ENCODE results near the gene RGS11.

The RGS11 gene

GRCh38 chr16:296806-297510 lies 21.2 kb upstream of the RGS11 start:
- Histone ChIP-seq H3K4me3 (ENCODE audit: low read length) (no peak overlapping the region), H3K9ac (ENCODE audit: low read length) (no peak overlapping the region), H3K79me2 (ENCODE audit: low read length) (no peaks in the 10 kb centered on the region), H3K4me1 (ENCODE audit: low read length) (no peaks in the 10 kb centered on the region), H3K27me3 (ENCODE audit: low read depth, low read length) (no peaks in the 10 kb centered on the region), H3K4me2 (ENCODE audit: low read length) (no peak overlapping the region), H4K20me1 (ENCODE audit: insufficient read depth, low read length) (no peaks in the 10 kb centered on the region), H2AFZ (ENCODE audit: low read depth, low read length) (no peak overlapping the region), H3K27ac (ENCODE audit: low read length) (no peak overlapping the region), H3K36me3 (replicated peaks; ENCODE audit: low read depth, low read length) (no peaks in the 10 kb centered on the region), H3K9me3 (ENCODE audit: insufficient read depth, low read length) (no peaks in the 10 kb centered on the region)
- TF ChIP-seq EZH2phosphoT487 (IDR thresholded peaks at IDR 0.05; ENCODE audit: low read depth): no peak
- TF ChIP-seq, protein P1, sequence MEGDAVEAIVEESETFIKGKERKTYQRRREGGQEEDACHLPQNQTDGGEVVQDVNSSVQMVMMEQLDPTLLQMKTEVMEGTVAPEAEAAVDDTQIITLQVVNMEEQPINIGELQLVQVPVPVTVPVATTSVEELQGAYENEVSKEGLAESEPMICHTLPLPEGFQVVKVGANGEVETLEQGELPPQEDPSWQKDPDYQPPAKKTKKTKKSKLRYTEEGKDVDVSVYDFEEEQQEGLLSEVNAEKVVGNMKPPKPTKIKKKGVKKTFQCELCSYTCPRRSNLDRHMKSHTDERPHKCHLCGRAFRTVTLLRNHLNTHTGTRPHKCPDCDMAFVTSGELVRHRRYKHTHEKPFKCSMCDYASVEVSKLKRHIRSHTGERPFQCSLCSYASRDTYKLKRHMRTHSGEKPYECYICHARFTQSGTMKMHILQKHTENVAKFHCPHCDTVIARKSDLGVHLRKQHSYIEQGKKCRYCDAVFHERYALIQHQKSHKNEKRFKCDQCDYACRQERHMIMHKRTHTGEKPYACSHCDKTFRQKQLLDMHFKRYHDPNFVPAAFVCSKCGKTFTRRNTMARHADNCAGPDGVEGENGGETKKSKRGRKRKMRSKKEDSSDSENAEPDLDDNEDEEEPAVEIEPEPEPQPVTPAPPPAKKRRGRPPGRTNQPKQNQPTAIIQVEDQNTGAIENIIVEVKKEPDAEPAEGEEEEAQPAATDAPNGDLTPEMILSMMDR (IDR thresholded peaks at IDR 0.05; ENCODE audit: low read depth, low read length): no peak

DNA sequence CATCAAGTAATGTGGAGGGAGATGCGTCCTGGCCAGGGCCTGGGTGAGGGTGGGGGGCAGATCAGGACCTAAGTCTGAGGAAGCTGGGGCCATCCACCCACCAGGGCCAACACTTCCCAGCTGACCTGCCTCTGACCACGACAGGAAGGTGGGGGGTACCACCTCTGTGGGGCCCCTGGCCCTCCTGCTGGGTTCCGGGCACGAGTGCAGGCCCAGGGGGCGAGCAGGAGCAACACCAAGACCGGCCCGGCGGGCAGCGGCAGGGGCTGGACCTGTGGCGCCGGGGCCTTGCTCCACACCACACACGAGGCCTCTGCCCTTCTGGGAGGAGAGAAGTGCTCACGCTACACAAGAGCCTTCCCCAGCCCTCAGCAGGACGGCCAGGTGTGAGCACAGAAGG lies 20.5 kb upstream of the RGS11 start:
- H3K9me3 ChIP-seq (ENCODE audit: insufficient read depth, low read length): no peaks in the 10 kb centered on the region
- H3K79me2 ChIP-seq (ENCODE audit: low read length): no peaks in the 10 kb centered on the region
- TF ChIP-seq EZH2phosphoT487 (IDR thresholded peaks at IDR 0.05; ENCODE audit: low read depth): no peak
- TF ChIP-seq, protein P1 (IDR thresholded peaks at IDR 0.05; ENCODE audit: low read depth, low read length): no peak
- H3K9ac ChIP-seq (ENCODE audit: low read length): no peak overlapping the region
- no peaks in the 10 kb centered on the region for H3K4me1 ChIP-seq (ENCODE audit: low read length)
- no peak overlapping the region for H3K27ac ChIP-seq (ENCODE audit: low read length)
- H4K20me1 ChIP-seq (ENCODE audit: insufficient read depth, low read length): no peaks in the 10 kb centered on the region
- no peak overlapping the region for H2AFZ ChIP-seq (ENCODE audit: low read depth, low read length)
- no peaks in the 10 kb centered on the region for H3K27me3 ChIP-seq (ENCODE audit: low read depth, low read length)
- H3K4me2 ChIP-seq (ENCODE audit: low read length): no peak overlapping the region
- no peaks in the 10 kb centered on the region for H3K36me3 ChIP-seq (replicated peaks; ENCODE audit: low read depth, low read length)
- H3K4me3 ChIP-seq (ENCODE audit: low read length): no peak overlapping the region

DNA sequence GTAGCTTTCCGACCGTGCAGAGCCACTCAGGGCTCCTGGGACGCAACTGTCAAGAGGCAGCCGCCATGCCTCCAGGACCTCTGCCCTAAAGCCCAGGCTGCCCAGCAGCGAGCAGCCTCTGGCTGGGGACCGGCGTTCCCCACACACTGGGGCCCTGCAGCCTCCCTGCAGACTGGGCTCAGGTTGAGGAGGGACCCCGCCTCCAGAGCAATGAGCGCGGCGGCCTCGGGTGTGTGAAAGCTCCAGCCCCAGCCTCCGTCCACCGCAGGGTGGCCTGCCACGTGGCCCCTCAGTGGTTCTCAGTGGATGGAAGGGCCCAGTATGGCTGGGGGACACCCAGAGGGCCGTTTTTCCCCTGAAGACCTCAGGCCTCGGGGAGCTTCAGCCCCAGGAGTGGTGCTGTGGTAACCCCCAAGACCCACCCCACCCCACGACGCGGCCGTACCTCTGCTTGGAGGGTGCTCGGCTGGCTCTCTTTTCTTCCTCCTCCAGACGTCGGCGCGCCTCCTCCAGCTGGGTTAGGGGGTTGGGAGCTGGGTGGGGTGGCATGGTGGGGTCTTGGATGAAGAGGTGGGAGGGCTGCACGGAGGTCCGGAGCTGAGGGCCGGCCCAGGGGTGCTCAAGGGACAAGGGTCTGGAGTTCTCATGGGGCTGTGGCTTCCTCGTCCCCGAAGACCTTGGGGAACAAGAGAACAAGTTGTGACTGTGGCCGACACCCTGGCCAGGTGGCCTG lies 17.5 kb upstream of the RGS11 start:
- H3K9ac ChIP-seq (ENCODE audit: low read length): no peak overlapping the region
- H4K20me1 ChIP-seq (ENCODE audit: insufficient read depth, low read length): no peaks in the 10 kb centered on the region
- H3K4me1 ChIP-seq (ENCODE audit: low read length): no peaks in the 10 kb centered on the region
- no peak overlapping the region for H3K27ac ChIP-seq (ENCODE audit: low read length)
- H3K4me3 ChIP-seq (ENCODE audit: low read length): no peak overlapping the region
- H3K79me2 ChIP-seq (ENCODE audit: low read length): no peaks in the 10 kb centered on the region
- no peaks in the 10 kb centered on the region for H3K9me3 ChIP-seq (ENCODE audit: insufficient read depth, low read length)
- no peaks in the 10 kb centered on the region for H3K36me3 ChIP-seq (replicated peaks; ENCODE audit: low read depth, low read length)
- H3K27me3 ChIP-seq (ENCODE audit: low read depth, low read length): no peaks in the 10 kb centered on the region
- TF ChIP-seq EZH2phosphoT487 (IDR thresholded peaks at IDR 0.05; ENCODE audit: low read depth): no peak
- TF ChIP-seq, protein P1 (IDR thresholded peaks at IDR 0.05; ENCODE audit: low read depth, low read length): no peak
- H3K4me2 ChIP-seq (ENCODE audit: low read length): no peak overlapping the region
- no peak overlapping the region for H2AFZ ChIP-seq (ENCODE audit: low read depth, low read length)

- no peak for TF ChIP-seq EZH2phosphoT487 (IDR thresholded peaks at IDR 0.05; ENCODE audit: low read depth)
- TF ChIP-seq, protein P1 (IDR thresholded peaks at IDR 0.05; ENCODE audit: low read depth, low read length): no peak
- no peak overlapping the region for H3K4me2 ChIP-seq (ENCODE audit: low read length)
- H3K4me1 ChIP-seq (ENCODE audit: low read length): no peaks in the 10 kb centered on the region
- no peak overlapping the region for H3K27ac ChIP-seq (ENCODE audit: low read length)
- no peak overlapping the region for H3K4me3 ChIP-seq (ENCODE audit: low read length)
- no peaks in the 10 kb centered on the region for H3K9me3 ChIP-seq (ENCODE audit: insufficient read depth, low read length)
- H3K9ac ChIP-seq (ENCODE audit: low read length): no peak overlapping the region
- H3K27me3 ChIP-seq (ENCODE audit: low read depth, low read length): no peaks in the 10 kb centered on the region
- H3K36me3 ChIP-seq (replicated peaks; ENCODE audit: low read depth, low read length): peaks cover 7% of the 10 kb centered on the region
- no peak overlapping the region for H2AFZ ChIP-seq (ENCODE audit: low read depth, low read length)
- H3K79me2 ChIP-seq (ENCODE audit: low read length): no peaks in the 10 kb centered on the region
- no peaks in the 10 kb centered on the region for H4K20me1 ChIP-seq (ENCODE audit: insufficient read depth, low read length)
These were observed 15.8 kb upstream of the RGS11 start for GRCh38 chr16:291539-291938.

All from OCI-LY3 (cell line).